ENCODE measurements around the gene PAX8.

The PAX8 gene

DNA sequence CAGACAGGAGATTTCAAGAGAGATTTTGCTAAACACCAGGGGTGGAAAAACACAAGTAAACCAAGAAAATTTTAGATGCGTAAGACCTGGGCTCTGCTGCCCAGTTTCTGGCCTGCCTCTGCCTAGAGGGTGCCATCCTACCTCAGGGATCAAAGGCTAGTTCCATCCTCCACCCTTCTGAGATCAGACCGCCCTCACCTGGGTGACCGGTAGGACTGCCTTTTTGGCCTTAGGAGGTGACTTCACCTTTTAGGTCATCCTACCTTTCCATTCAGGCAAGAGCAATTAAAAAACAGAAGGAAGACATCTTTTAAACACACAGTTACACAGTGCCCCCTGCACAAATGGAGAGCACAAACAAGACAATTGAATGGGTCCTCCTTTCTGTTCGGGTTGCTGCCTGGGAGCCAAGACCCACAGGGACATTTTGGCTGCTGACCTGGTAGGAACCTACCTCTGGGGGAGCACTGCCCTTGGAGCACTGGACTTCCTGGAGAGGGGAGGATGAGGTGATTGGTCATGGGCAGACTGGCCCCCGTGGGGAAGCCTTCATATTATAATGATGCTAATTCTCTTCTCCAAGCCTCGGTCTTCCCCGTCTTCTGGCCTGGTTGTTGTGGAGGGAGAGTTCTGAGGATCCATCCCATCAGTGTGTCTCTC, 101.9 kb downstream of the PAX8 start:
- no peaks in the 10 kb centered on the region for H3K9me3 ChIP-seq (ENCODE audit: insufficient read depth, low read depth, low read length)
- H3K4me1 ChIP-seq (ENCODE audit: insufficient read depth, low read length, poor library complexity, severe bottlenecking), result peaks cover 73% of the 10 kb centered on the region
- H3K4me2 ChIP-seq (ENCODE audit: low read depth, low read length, poor library complexity, severe bottlenecking), result peak overlapping the region; percentile 100
- H4K20me1 ChIP-seq (ENCODE audit: insufficient read depth, low read length, poor library complexity, severe bottlenecking), result peaks cover 67% of the 10 kb centered on the region
- H3K36me3 ChIP-seq (ENCODE audit: insufficient read depth, low read length), result no peaks in the 10 kb centered on the region
- H2AFZ ChIP-seq (ENCODE audit: low read length), result no peak overlapping the region
- TF ChIP-seq, protein P1, sequence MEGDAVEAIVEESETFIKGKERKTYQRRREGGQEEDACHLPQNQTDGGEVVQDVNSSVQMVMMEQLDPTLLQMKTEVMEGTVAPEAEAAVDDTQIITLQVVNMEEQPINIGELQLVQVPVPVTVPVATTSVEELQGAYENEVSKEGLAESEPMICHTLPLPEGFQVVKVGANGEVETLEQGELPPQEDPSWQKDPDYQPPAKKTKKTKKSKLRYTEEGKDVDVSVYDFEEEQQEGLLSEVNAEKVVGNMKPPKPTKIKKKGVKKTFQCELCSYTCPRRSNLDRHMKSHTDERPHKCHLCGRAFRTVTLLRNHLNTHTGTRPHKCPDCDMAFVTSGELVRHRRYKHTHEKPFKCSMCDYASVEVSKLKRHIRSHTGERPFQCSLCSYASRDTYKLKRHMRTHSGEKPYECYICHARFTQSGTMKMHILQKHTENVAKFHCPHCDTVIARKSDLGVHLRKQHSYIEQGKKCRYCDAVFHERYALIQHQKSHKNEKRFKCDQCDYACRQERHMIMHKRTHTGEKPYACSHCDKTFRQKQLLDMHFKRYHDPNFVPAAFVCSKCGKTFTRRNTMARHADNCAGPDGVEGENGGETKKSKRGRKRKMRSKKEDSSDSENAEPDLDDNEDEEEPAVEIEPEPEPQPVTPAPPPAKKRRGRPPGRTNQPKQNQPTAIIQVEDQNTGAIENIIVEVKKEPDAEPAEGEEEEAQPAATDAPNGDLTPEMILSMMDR (conservative IDR thresholded peaks at IDR 0.05; ENCODE audit: low read length), result no peak
- TF ChIP-seq EZH2phosphoT487 (IDR thresholded peaks at IDR 0.05; ENCODE audit: borderline replicate concordance), result no peak
- peak overlapping the region; percentile 97 for H3K4me3 ChIP-seq (ENCODE audit: low read length, poor library complexity, severe bottlenecking)
- H3K79me2 ChIP-seq (ENCODE audit: insufficient read depth, low read length), result peaks cover 79% of the 10 kb centered on the region
- no peaks in the 10 kb centered on the region for H3K27me3 ChIP-seq (ENCODE audit: insufficient read depth, low read length, poor library complexity, severe bottlenecking)
- H3F3A ChIP-seq (ENCODE audit: low read depth), result no peaks in the 10 kb centered on the region
- H3K9me2 ChIP-seq (replicated peaks; ENCODE audit: low read depth, low read length), result no peaks in the 10 kb centered on the region
- peak overlapping the region; percentile 98 for H3K9ac ChIP-seq (ENCODE audit: low read depth, low read length, poor library complexity, severe bottlenecking)

DNA sequence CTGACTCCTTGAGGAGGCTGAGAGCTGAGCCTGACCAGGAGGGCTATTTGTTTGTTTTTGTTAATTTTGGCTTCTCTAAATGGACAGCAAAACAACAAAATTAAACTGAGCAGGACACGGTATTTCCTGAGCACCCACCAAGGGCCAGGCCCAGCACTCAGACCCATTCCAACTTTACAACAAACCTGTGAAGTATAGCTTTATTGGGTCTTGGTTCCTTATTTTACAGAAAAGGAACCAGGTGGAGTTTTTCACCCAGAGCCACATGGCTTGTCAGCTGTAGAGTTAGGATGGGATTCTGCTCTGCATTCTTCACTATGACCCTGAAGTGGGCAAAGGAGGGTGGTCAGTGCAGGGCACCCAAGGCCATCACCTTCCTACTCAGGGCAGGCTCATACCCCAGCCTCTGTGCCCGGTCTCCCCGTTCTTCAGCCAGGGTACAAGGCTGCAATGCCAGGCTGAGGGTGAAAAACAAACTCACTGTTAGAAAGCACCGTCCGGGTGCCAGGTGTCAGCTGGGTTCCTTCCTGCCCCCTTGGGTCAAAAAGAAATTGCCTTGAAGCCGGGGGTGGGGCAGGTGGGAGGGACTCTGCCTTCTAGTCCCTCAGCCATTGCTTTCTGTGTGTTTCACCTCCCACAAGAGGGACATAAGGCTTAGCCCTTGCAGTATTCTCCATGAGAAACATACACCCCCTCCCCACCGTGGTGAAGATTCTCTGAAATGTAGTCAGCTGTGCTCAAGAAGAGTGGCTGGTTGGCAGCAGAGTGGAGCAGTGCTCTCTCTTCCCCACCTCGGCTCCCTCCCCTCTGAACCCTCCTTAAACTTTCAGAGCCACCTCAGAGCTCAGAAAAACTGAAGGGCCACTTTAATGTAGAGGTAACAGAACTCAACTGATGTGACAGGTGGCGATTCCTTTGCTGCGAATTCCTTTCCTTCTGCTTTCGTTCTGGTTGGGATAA, 102.7 kb downstream of the PAX8 start:
- H3F3A ChIP-seq (ENCODE audit: low read depth), result no peaks in the 10 kb centered on the region
- peaks cover 65% of the 10 kb centered on the region for H3K4me1 ChIP-seq (ENCODE audit: insufficient read depth, low read length, poor library complexity, severe bottlenecking)
- no peaks in the 10 kb centered on the region for H3K9me3 ChIP-seq (ENCODE audit: insufficient read depth, low read depth, low read length)
- peaks cover 71% of the 10 kb centered on the region for H3K79me2 ChIP-seq (ENCODE audit: insufficient read depth, low read length)
- no peaks in the 10 kb centered on the region for H3K27me3 ChIP-seq (ENCODE audit: insufficient read depth, low read length, poor library complexity, severe bottlenecking)
- H3K4me3 ChIP-seq (ENCODE audit: low read length, poor library complexity, severe bottlenecking), result peak overlapping the region; percentile 97
- H3K9ac ChIP-seq (ENCODE audit: low read depth, low read length, poor library complexity, severe bottlenecking), result peak overlapping the region; percentile 98
- no peak overlapping the region for H2AFZ ChIP-seq (ENCODE audit: low read length)
- H4K20me1 ChIP-seq (ENCODE audit: insufficient read depth, low read length, poor library complexity, severe bottlenecking), result peaks cover 59% of the 10 kb centered on the region
- TF ChIP-seq EZH2phosphoT487 (IDR thresholded peaks at IDR 0.05; ENCODE audit: borderline replicate concordance), result no peak
- TF ChIP-seq, protein P1 (conservative IDR thresholded peaks at IDR 0.05; ENCODE audit: low read length), result no peak
- H3K4me2 ChIP-seq (ENCODE audit: low read depth, low read length, poor library complexity, severe bottlenecking), result peak overlapping the region; percentile 100
- H3K36me3 ChIP-seq (ENCODE audit: insufficient read depth, low read length), result no peaks in the 10 kb centered on the region
- H3K9me2 ChIP-seq (replicated peaks; ENCODE audit: low read depth, low read length), result no peaks in the 10 kb centered on the region

DNA sequence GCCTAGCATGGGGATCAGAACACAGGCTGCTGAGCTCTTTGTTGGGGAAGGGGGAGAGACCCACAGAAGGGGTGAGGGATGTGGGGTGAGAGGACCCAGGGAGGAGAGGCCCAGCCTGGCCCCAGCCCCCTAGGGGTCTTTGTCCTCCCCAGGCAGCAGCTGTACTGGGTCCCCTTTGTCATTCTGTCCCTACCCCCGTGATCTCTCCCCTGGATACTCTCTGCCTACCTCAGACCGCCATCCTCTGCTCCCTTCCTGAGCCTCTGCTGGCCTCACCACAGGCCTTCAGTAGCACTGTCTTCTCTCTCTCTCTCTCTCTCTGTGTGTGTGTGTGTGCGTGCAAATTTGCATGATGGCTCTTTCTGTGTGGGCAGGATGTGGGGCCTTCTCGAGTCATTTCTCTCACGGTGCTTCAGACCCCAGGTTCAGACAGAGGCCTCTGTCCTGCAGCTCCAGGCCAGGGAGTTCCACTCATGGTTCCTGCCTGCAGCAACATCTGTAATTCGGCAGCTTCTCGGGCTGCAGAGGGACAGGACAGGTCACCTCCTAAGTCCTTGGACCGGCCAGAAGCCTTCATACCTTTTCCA, 103.6 kb downstream of the PAX8 start:
- peaks cover 50% of the 10 kb centered on the region for H4K20me1 ChIP-seq (ENCODE audit: insufficient read depth, low read length, poor library complexity, severe bottlenecking)
- no peaks in the 10 kb centered on the region for H3K9me2 ChIP-seq (replicated peaks; ENCODE audit: low read depth, low read length)
- H3K4me3 ChIP-seq (ENCODE audit: low read length, poor library complexity, severe bottlenecking), result peak overlapping the region; percentile 97
- H3K9ac ChIP-seq (ENCODE audit: low read depth, low read length, poor library complexity, severe bottlenecking), result peak overlapping the region; percentile 98
- no peaks in the 10 kb centered on the region for H3K36me3 ChIP-seq (ENCODE audit: insufficient read depth, low read length)
- H3K79me2 ChIP-seq (ENCODE audit: insufficient read depth, low read length), result peaks cover 62% of the 10 kb centered on the region
- peaks cover 57% of the 10 kb centered on the region for H3K4me1 ChIP-seq (ENCODE audit: insufficient read depth, low read length, poor library complexity, severe bottlenecking)
- H3K4me2 ChIP-seq (ENCODE audit: low read depth, low read length, poor library complexity, severe bottlenecking), result peak overlapping the region; percentile 100
- H3K9me3 ChIP-seq (ENCODE audit: insufficient read depth, low read depth, low read length), result no peaks in the 10 kb centered on the region
- no peaks in the 10 kb centered on the region for H3F3A ChIP-seq (ENCODE audit: low read depth)
- H3K27me3 ChIP-seq (ENCODE audit: insufficient read depth, low read length, poor library complexity, severe bottlenecking), result no peaks in the 10 kb centered on the region
- no peak for TF ChIP-seq EZH2phosphoT487 (IDR thresholded peaks at IDR 0.05; ENCODE audit: borderline replicate concordance)
- TF ChIP-seq, protein P1 (conservative IDR thresholded peaks at IDR 0.05; ENCODE audit: low read length), result no peak
- no peak overlapping the region for H2AFZ ChIP-seq (ENCODE audit: low read length)
